ENCODE measurements around the gene SLC39A3. TPM values are rescaled to one million over a fixed set of nuclear protein-coding genes. Genes with fewer than 3 reads are reported as not detected.
A peak's percentile ranks its signal among the peaks of the same experiment; 100 is the strongest.

Gene SLC39A3
- total RNA-seq, 6 donors from 2014 or later, result 12.6 to 48.2 (median 30.6) TPM

GRCh38 chr19:2700660-2701360, 39.0 kb downstream of the SLC39A3 start:
- H3K27ac ChIP-seq, result peak overlapping the region in 1 of 4 donors; percentile 8
- no peaks in the 10 kb centered on the region for H3K36me3 ChIP-seq
- H3K9me3 ChIP-seq, result no peaks in the 10 kb centered on the region
- TF ChIP-seq EP300 (IDR thresholded peaks at IDR 0.05) (no peak), POLR2A (IDR thresholded peaks at IDR 0.05) (no peak), CTCF (IDR thresholded peaks at IDR 0.05) (no peak), POLR2AphosphoS5 (IDR thresholded peaks at IDR 0.05) (no peak)
- 61 to 67% methylated on average over 26 of the region's 26 CpGs for WGBS, 2 donors
- H3K4me1 ChIP-seq, result peaks cover 7 to 24% (median 12%) of the 10 kb centered on the region in 4 donors
- ATAC-seq (ENCODE audit: low FRiP score in 2 of 2) (no peak), DNase-seq (no peak)
- H3K4me3 ChIP-seq, result peak overlapping the region in 1 of 4 donors; percentile 79
- no peaks in the 10 kb centered on the region for H3K27me3 ChIP-seq

GRCh38 chr19:2699413-2700140, 40.2 kb downstream of the SLC39A3 start:
- TF ChIP-seq CTCF (IDR thresholded peaks at IDR 0.05) (no peak), POLR2AphosphoS5 (IDR thresholded peaks at IDR 0.05) (no peak), POLR2A (IDR thresholded peaks at IDR 0.05) (no peak), EP300 (IDR thresholded peaks at IDR 0.05) (no peak)
- no peaks in the 10 kb centered on the region for H3K9me3 ChIP-seq
- H3K4me1 ChIP-seq, result peaks cover 13 to 37% (median 21%) of the 10 kb centered on the region in 4 donors
- 78 to 83% methylated on average over 15 of the region's 15 CpGs for WGBS, 2 donors
- H3K27me3 ChIP-seq, result no peaks in the 10 kb centered on the region
- peak overlapping the region in 1 of 4 donors; percentile 7 for H3K27ac ChIP-seq
- no peak overlapping the region for H3K4me3 ChIP-seq
- DNase-seq (no peak), ATAC-seq (ENCODE audit: low FRiP score in 2 of 2) (no peak)
- H3K36me3 ChIP-seq, result no peaks in the 10 kb centered on the region

DNA sequence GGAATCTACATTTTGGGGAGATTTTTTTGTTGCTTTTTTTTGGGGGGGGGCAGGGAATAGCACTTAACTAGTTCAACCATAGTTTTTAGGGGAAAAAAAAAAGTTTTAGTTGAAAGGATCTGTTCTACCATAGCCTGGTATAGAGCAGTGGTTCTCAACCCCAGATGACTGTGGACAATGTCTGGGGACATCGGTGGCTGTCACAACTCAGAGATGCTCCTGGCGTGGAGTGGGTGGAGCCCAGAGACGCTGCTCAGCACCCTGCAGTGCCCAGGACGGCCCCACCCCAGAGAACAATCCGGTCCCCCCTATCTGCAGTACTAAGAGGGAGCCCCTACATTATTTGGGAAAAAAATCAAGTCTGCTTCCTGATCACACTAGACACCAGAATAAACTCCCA, 45.6 kb downstream of the SLC39A3 start:
- Histone ChIP-seq H3K9me3 (no peaks in the 10 kb centered on the region), H3K27me3 (no peaks in the 10 kb centered on the region), H3K36me3 (no peaks in the 10 kb centered on the region), H3K4me1 (peaks cover 7 to 26% (median 13%) of the 10 kb centered on the region in 4 donors), H3K4me3 (no peak overlapping the region), H3K27ac (peak overlapping the region in 3 of 4 donors; percentile 61 to 78 (median 73))
- no peak for ATAC-seq (ENCODE audit: low FRiP score in 2 of 2)
- no peak for DNase-seq
- 43 to 68% methylated on average over 5 of the region's 5 CpGs for WGBS, 2 donors
- no peak for TF ChIP-seq POLR2A (IDR thresholded peaks at IDR 0.05)
- TF ChIP-seq CTCF (IDR thresholded peaks at IDR 0.05), result no peak
- TF ChIP-seq EP300 (IDR thresholded peaks at IDR 0.05), result no peak
- no peak for TF ChIP-seq POLR2AphosphoS5 (IDR thresholded peaks at IDR 0.05)

DNA sequence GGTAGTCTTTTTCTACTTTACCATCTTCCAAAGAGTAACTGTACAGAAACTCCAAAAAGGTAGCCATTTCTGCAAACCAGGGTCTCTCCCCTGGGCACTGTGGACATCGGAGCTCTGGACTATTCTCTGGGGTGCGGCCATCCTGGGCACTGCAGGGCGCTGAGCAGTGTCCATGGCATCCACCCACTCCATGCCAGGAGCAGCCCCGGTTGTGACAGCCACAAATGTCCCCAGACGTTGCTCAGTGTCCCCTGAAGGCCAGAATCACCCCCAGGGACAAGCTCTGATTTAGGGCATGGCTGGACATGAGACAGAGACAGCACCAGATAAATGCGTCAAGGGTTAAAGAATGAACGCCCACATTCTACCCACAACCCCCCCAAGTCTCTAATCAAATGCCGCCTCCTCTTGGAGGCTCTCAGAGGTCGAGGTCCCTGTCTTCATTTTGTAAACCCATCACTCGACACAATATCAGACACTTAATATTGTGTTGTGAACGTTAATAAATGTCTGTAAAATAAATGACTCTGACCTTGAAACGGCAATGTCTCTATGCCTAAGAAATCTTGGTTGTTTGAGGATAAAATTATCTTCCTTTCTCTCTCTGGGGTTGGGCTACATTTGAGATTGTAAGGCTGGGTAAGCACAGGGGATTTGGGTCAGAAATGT, 46.2 kb downstream of the SLC39A3 start:
- no peak for DNase-seq

More for the DNA sequence above, 46.2 kb downstream of the SLC39A3 start:
- H3K4me3 ChIP-seq, result no peak overlapping the region
- WGBS, 2 donors, result 49 to 59% methylated on average over 9 to 12 of the region's 12 CpGs
- ATAC-seq (ENCODE audit: low FRiP score in 2 of 2), result no peak
- H3K36me3 ChIP-seq, result no peaks in the 10 kb centered on the region
- H3K4me1 ChIP-seq, result peaks cover 7 to 26% (median 13%) of the 10 kb centered on the region in 4 donors
- H3K9me3 ChIP-seq, result no peaks in the 10 kb centered on the region
- no peak for TF ChIP-seq POLR2AphosphoS5 (IDR thresholded peaks at IDR 0.05)
- no peak for TF ChIP-seq EP300 (IDR thresholded peaks at IDR 0.05)
- TF ChIP-seq CTCF (IDR thresholded peaks at IDR 0.05), result no peak
- no peak for TF ChIP-seq POLR2A (IDR thresholded peaks at IDR 0.05)
- no peaks in the 10 kb centered on the region for H3K27me3 ChIP-seq
- peak overlapping the region in 2 of 4 donors; percentile 73 to 78 for H3K27ac ChIP-seq

Measured in upper lobe of left lung (tissue), 6 donors.